HG03521 (cell line): ENCODE measurements around the gene NBPF8.
"Not testable (repeated sequence)": the region's sequence is repeated elsewhere in the genome, so short reads cannot be mapped to it uniquely, and the experiment has no call there.

Experiments
- ATAC-seq: cut with Tn5 transposase; IDR thresholded peaks from one replicate; pipeline ENCODE4 v1.9.1; 2021; ENCODE audit warnings: mild to moderate bottlenecking, moderate library complexity; ENCODE audit not compliant: unreplicated experiment

Gene NBPF8, protein sequence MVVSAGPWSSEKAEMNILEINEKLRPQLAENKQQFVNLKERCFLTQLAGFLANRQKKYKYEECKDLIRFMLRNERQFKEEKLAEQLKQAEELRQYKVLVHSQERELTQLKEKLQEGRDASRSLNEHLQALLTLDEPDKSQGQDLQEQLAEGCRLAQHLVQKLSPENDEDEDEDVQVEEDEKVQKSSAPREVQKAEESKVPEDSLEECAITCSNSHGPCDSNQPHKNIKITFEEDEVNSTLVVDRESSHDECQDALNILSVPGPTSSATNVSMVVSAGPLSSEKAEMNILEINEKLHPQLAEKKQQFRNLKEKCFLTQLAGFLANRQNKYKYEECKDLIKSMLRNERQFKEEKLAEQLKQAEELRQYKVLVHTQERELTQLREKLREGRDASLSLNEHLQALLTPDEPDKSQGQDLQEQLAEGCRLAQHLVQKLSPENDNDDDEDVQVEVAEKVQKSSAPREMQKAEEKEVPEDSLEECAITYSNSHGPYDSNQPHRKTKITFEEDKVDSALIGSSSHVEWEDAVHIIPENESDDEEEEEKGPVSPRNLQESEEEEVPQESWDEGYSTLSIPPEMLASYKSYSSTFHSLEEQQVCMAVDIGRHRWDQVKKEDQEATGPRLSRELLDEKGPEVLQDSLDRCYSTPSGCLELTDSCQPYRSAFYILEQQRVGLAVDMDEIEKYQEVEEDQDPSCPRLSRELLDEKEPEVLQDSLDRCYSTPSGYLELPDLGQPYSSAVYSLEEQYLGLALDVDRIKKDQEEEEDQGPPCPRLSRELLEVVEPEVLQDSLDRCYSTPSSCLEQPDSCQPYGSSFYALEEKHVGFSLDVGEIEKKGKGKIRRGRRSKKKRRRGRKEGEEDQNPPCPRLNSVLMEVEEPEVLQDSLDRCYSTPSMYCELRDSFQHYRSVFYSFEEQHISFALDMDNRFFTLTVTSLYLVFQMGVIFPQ

DNA sequence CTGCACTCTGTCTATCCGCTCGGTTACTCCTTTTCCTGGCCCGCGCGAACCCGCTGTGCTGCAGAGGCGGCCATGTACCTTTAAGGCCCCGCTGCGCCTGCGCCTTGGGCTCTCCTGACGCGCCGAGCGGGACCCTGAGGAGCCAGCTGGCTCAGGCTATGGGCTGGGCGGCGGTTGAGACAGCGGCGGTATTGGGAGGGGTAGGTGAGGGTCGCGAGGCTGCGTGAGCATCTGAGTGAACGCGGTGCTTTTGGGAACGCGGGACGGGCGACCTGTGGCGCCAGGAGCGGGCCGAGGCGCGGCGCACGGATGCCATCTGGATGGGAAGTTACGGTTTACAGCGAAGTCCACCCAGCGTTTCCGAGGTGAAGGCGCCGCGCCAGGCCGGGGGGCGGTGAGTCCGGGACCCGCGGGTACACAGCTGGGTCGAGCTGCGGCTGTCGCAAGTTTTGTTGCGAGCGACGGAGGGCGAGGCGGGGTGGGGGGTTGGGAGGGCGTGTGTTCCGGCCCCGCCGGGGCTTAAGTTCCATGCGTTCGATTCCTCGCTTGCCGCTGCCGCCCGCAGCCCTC lies at the start of gene NBPF8:
Gene NBPF8 (plus strand): TSS at position 125 of the 570 bp plus-strand sequence. CDS start 21,488 bp downstream, outside the sequence.
- peak; percentile 99 for ATAC-seq

DNA sequence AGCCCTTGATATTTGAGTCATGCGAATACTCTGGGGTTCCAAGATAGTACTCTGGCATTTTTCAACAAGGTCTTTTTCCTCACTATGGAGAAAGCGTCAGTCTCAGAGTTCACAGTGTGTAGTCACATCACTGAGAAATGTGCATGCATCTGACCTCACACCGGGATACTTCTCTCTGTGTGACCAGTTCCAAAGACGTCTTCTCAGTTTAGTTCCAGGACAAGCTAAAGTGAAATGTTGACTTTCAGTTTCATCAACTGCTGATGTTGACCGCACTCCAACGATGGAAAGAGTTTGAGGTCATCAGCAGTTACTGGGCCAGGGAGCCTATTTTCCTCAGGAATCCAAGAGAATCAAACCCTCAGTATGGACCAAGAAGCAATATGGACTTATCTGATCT lies 47.1 kb upstream of the NBPF8 start:
- not testable (repeated sequence) for ATAC-seq

DNA sequence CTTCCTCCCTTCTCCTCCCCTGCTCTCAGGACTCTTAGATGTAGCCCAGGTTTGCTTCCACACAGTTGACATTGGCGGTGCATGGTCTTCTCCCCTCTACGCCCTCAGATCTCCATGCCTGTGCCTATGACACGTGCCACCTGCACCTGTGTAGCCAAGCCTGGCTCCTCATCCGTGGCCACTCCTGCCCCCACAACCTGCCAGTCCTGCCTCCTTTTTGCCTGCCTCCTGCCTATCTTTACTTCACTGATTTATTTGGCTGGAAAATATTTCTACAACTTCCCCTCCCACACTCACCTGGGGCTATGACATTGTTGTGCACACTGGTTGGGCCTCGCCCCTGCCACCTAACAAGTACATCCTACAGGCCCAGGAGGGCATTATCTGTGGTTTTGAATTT lies 28.2 kb upstream of the NBPF8 start:
- ATAC-seq, result not testable (repeated sequence)

DNA sequence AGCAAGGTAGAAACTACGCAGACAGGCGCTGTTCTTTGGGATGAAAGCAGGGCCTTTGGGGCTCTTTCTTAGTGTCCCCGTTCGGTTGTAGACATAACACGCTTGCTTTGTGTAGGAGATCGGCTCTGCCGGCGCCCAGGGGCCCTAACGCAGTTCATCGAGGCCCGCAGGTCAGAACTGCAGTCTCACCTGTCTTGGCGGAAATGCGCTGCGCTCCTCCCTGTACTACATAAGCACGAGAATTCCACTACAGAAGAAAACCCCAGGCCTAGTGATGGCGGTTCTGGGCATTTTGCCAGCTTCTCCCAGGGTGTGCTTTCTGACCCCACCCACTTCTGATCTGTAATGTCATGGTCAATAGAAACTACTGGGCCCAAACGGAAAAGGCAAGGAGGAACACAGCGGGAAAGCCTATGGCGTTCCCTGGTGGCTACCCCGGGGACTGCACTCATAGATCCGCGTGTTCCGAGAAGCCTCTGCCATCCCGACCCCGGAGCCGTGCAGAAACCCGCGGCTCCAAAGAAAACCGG lies 26.2 kb upstream of the NBPF8 start:
- not testable (repeated sequence) for ATAC-seq

DNA sequence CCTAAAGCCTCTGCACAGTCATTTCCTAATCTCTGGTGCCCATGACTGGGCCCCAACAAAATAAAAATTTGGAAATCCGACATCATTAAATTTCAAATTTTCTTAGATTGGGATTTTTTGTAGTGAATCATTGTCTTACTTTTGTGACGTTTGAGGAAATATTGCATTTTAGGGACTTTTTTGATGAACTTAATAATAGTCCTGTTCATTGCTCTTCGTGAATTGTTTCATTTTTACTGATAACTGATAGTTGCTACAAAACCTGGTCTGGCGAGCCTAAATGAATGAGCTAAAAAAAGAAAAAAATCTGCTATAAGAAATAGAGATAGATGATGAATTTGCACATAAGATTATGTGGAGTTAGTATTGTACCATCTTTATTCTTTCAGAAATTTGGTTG lies 23.5 kb upstream of the NBPF8 start:
- ATAC-seq, result not testable (repeated sequence)

DNA sequence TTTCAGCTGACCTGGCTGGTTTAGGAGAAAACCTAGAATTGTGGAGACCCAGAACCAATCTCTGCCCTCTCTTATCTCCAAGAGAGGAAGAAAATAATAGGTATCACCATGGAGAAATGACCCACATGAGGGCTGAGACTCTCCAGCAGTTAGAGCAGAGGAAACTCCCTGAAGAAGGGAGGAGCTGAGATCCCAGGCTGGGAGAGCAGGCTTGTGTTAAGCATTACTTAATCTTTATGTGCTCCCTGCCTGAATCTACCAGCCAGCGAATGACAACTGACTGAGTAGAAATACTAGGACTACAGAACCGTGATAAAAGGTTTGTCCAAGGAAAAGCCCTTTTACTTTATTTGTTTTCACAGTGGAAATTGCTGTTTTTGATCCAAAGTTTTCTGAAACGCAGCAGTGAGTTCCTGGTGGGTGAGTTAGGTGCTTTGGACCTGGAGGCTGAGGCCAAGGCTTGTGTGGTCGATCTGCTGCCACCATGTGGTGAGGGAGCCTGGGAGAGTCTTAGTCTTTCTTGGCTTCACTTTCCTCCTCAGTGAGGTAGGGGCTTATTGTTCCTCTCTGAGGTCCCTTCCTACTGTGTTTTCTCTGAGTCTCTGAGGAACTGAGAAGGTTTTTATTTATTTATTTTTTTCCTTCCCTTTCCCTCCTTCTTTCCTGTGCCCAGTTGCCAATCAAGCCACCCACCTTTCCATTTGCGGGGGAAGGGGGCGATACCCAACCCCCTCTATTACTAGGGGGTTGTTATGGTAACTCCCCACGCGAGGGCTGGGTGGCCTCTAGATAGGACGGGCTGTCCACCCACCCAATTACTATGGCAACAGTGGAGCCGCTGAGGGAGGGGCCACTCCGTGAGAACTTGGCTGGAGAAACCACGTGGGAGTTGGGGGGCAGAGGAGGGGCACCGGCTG lies 21.3 kb upstream of the NBPF8 start:
- ATAC-seq, result not testable (repeated sequence)

DNA sequence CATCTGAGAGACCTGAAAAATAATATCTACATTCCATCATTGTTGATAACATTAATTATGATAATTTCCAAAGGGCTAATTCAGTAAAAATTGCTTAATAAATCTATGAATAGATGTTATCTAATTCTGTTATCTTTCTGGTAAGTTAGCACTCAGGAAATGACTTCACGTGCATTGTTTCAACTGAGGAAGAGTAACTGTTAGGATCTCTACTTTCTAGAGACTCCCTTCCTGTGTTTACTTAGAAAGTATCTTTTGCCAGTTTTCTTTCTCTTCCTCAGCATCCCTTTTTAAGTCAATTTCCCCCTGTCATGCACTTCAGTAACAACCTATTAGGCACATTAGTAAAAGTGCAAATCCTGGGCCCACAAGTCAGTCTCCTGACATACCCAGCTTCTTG lies 9.5 kb upstream of the NBPF8 start:
- not testable (repeated sequence) for ATAC-seq

DNA sequence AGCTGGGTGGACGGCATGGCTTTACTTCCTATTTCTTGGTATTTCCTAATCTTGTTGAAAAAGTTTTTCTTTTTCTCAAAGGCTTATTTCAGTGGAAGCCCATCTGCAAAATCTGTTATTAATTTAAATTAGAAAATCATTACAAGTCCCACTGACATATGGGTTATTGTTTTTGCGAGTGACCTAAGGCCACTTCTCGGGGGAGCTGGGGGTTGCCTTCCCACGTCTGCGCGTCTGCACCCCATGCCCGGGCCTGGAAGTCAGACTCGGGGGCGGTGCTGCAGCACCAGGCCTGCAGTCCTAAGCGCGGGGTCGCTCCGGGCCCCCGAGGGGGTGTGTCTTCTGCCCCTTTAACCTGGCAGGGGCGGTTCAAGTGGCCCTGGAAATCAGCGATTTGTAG lies 384 bp upstream of the NBPF8 start:
- peak; percentile 11 for ATAC-seq

DNA sequence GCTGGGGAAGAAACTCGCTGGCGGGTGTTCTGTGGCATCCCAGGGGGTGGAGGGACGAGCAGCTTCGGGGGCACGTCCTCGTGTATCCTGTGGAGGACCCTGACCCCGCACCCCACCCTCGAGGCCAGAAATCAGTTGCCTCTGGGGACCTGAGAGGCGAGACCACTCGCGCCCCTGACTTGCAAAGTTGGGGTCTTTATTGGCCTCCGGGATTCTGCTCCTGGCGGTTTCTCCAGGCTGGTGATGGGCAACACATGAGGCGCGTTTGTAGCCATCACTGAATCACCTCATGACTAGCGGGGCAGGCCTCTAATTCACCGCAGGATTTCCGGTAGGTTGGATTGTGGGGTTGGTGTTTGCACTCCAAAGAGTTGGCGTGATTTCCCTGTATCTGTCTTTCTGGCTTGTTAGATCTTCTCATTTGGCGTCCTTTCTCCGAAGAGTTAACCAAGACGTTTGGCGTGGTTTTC lies 692 bp downstream of the NBPF8 start:
- not testable (repeated sequence) for ATAC-seq

DNA sequence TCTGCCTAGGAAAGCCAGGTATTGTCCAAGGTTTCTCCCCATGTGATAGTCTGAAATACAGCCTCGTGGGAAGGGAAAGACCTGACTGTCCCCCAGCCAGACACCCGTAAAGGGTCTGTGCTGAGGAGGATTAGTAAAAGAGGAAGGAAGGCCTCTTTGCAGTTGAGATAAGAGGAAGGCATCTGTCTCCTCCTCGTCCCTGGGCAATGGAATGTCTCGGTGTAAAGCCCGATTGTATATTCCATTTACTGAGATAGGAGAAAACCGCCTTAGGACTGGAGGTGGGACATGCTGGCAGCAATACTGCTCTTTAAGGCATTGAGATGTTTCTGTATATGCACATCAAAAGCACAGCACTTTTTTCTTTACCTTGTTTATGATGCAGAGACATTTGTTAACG lies 10.2 kb downstream of the NBPF8 start:
- not testable (repeated sequence) for ATAC-seq

DNA sequence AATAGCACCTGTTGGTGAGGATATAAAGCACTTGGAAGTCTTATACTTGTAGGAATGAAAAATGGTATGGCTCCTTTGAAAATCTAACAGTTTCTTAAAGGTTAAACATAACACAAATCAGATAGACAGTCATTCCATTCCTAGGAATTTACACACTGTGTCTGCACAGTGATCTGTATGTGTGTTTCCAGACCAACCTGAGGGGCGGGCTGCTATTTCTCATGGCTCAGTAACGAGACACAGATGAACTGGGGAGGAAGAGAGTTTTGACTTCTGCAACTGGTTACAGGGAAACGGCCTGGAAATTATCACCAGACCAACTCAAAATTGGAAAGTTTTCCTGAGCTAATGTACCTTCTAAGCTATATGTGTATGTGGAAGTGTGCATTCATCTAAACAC lies 16.8 kb downstream of the NBPF8 start:
- ATAC-seq, result not testable (repeated sequence)

DNA sequence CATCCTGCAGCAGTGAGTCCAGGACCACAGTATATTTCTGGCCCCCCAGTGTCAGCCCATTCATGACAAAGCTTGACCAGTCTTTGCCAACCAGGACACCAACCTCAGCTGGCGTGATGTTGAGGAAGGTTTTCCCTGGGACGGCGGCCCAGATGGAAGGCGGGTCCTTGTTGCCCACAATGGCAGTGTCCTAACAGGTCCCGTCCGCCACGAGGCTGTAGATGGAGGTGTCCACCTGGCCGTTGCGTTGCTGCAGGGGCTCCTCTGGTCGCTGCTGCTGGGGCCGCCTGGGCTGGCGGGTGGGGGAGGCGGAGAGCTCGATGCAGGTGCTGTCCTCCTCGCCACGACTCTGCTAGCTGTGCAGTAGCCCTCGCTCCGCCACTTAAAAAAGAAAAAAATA lies 19.0 kb downstream of the NBPF8 start:
- not testable (repeated sequence) for ATAC-seq

DNA sequence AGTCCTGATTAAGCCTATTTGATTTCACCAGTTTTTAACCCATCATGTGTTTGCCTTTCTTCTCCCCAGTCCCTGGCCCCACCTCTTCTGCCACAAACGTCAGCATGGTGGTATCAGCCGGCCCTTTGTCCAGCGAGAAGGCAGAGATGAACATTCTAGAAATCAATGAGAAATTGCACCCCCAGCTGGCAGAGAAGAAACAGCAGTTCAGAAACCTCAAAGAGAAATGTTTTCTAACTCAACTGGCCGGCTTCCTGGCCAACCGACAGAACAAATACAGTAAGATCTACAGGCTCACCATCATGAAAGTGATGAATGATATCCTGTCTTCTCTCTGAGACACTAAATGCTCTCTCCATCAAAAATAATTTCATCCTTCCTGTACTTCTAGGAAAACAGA lies 34.3 kb downstream of the NBPF8 start:
- ATAC-seq, result not testable (repeated sequence)
